Activated CD4-positive, alpha-beta memory T cell treated with anti-CD3 and anti-CD28 coated beads for 36 hours (primary cell): ENCODE data around the gene ZNF616. TPM values are rescaled to one million over a fixed set of nuclear protein-coding genes. Genes with fewer than 3 reads are reported as not detected.

Experiments used
- CTCF ChIA-PET: fragments of 350-600 bp; sonication (Branson Sonifier 250); formaldehyde crosslinking; loops from one replicate; lab custom pipeline; 2021; ENCODE audit warnings: antibody characterized with exemption, inconsistent platforms; lab: Charles Lee
- POLR2A ChIA-PET: fragments of 350-600 bp; sonication (Branson Sonifier 250); formaldehyde crosslinking; loops from one replicate; lab custom pipeline; 2021; ENCODE audit warnings: antibody characterized with exemption; lab: Charles Lee
- DNase-seq: peaks from one replicate; pipeline ENCODE4 v3.0.0-alpha.2; 2020
- H3K27ac Mint-ChIP-seq: one replicate; pipeline ENCODE4 v1.8.0; 2021; ENCODE audit warnings: mixed read lengths
- H3K27me3 Mint-ChIP-seq: one replicate; pipeline ENCODE4 v1.8.0; 2021; ENCODE audit warnings: mixed read lengths
- H3K36me3 Mint-ChIP-seq: one replicate; pipeline ENCODE4 v1.8.0; 2021; ENCODE audit warnings: mixed read lengths
- H3K4me1 Mint-ChIP-seq: one replicate; pipeline ENCODE4 v1.8.0; 2021; ENCODE audit warnings: low read depth, mixed read lengths
- H3K4me3 Mint-ChIP-seq: one replicate; pipeline ENCODE4 v1.8.0; 2021; ENCODE audit warnings: mild to moderate bottlenecking, mixed read lengths
- H3K9me3 Mint-ChIP-seq: one replicate; pipeline ENCODE4 v1.8.0; 2021; ENCODE audit warnings: mixed read lengths
- intact Hi-C: fragments of 100-400 bp; cut with micrococcal nuclease; formaldehyde crosslinking; loops from one replicate; pipeline ENCODE4 v1.15.1; 2023
- total RNA-seq, 2 experiments: library from RNA; stranded (reverse); gene quantifications; one replicate each; pipeline ENCODE4 v1.2.3, GENCODE V29; 2021

Gene ZNF616
- total RNA-seq, 2 experiments from 2014 or later, result 10.5 to 11.6 TPM

DNA sequence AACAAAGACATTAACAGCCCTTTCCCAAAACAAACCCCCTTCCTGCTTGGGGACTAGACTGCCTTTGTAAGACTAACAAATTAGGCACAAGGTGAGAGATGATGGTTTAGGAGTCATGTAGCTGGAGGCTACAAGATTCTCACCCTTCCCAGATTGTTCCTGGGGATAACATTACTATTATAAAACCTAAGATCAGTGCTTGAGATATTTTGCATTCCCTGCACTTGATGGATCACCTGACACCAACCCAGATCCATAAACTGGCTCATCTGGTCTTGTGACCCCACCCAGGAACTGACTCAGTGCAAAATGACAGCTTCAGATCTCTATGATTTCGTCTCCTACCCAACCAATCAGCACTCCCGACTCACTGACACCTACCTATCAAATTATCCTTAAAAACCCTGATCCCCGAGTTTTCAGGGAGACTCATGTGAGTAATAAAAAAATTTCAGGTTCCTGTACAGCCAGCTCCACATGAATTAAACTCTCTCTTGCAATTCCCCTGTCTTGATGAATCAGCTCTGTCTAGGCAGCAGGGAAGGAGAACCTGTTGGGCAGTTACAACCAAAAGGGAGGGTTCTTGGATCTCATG, 2.4 kb upstream of the ZNF616 start:
- intact Hi-C loops, result no loop called here
- CTCF ChIA-PET, result no interaction called here
- Mint-ChIP-seq H3K4me3 (no peak overlapping the region), H3K4me1 (peaks cover 22% of the 10 kb centered on the region), H3K36me3 (peaks cover 4% of the 10 kb centered on the region), H3K9me3 (peaks cover 27% of the 10 kb centered on the region), H3K27ac (no peak overlapping the region), H3K27me3 (no peaks in the 10 kb centered on the region)
- POLR2A ChIA-PET, result interaction anchor here (0.6 kb wide), 1 partner anchor 640 kb away, joined by 3 read pairs; no protein-coding TSS in a partner anchor
- DNase-seq, result no peak

DNA sequence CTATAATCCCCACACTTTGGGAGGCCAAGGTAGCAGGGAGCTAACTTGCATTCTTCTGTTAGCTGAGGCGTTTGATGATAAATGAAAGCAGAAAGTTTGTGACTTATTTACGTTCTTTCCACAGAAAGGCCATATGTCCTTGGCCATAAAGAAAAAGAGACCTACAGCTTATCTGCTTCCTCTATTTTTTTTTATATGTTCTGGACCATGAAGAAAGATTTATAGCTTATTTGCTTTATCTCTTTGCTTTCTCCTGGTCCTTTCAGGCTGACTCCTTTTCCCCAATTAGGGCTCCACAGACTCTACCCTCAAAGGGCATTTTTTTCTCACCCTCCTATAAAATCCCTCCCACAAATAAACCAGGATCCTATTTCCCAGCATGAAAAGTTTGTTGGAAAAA, 1.5 kb upstream of the ZNF616 start:
- Mint-ChIP-seq H3K27ac (no peak overlapping the region), H3K36me3 (peaks cover 7% of the 10 kb centered on the region), H3K27me3 (no peaks in the 10 kb centered on the region), H3K9me3 (peaks cover 20% of the 10 kb centered on the region), H3K4me3 (no peak overlapping the region), H3K4me1 (peaks cover 22% of the 10 kb centered on the region)
- intact Hi-C loops, result no loop called here
- CTCF ChIA-PET, result interaction anchor here (1.7 kb wide), 1 partner anchor 96 kb away, joined by 6 read pairs; no protein-coding TSS in a partner anchor
- DNase-seq, result no peak
- POLR2A ChIA-PET, result no interaction called here

DNA sequence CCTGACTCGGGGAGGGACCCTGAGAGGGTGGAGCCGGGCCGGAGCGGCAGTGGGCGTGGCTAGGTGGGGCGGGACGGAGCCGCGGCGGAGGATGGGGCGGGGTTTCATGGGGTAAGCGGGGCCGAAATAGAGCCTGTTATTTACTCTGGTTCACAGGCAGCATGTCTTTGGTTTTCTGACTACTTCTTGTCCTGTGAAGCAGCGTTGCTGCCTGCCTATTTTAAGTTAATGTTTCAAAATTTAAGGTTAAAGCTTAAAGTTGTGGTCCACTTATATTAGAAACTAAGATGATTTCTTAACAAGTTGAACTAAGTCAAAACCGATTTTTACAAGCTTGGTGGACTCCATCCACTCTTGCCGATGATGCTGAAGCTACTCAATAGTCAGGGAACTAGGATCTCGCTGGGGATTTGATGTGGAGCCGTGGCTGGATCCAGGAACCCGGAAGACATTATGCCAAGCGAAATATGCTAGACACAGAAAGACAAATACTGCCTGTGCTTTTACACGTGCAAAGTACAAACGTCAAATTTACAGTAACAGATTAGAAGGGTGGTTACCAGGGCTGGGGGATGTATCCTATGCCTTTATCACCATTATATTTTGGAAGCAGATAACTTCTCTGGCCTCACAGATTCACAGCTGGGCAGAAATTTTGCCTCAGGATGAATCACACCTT, 433 bp upstream of the ZNF616 start:
- POLR2A ChIA-PET, result interaction anchor here (0.5 to 1.1 kb wide), 2 partner anchors 132 to 736 kb away, joined by 3 read pairs; partner anchors contain the start of gene ZNF615
- DNase-seq, result no peak
- peak overlapping the region; percentile 92 for H3K4me3 Mint-ChIP-seq
- intact Hi-C loops, result loop anchor here (1.0 kb wide), 1 partner anchor 49 kb away; no protein-coding TSS in a partner anchor
- peaks cover 12% of the 10 kb centered on the region for H3K36me3 Mint-ChIP-seq
- H3K4me1 Mint-ChIP-seq, result peaks cover 22% of the 10 kb centered on the region
- H3K27ac Mint-ChIP-seq, result peak overlapping the region; percentile 19
- CTCF ChIA-PET, result interaction anchor here (1.1 to 1.7 kb wide), 2 partner anchors 12 to 97 kb away, joined by 3 to 6 read pairs; no protein-coding TSS in a partner anchor
- H3K27me3 Mint-ChIP-seq, result no peaks in the 10 kb centered on the region
- H3K9me3 Mint-ChIP-seq, result peaks cover 19% of the 10 kb centered on the region

DNA sequence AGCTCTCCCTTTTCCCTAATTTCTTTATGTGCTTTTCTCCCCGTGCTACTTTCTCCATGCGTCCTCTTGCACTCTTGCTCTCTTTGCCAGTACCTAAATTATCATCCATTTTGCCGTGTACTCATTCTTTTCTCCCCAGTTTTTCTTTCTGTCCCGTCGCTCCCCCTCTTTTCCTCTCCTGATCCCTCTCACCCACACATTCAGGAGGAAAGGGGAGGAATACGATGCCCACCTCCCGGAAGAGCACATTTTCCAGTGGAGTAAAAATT, 821 bp downstream of the ZNF616 start:
- Mint-ChIP-seq H3K36me3 (peaks cover 23% of the 10 kb centered on the region), H3K4me1 (peaks cover 22% of the 10 kb centered on the region), H3K4me3 (peak overlapping the region; percentile 92), H3K27me3 (no peaks in the 10 kb centered on the region), H3K27ac (peak overlapping the region; percentile 95), H3K9me3 (peaks cover 24% of the 10 kb centered on the region)
- DNase-seq, result no peak
- CTCF ChIA-PET, result interaction anchor here (0.6 to 2.7 kb wide), 7 partner anchors 21 to 193 kb away, joined by 3 to 21 read pairs (median 3); partner anchors contain the start of genes PPP2R1A and ZNF836
- POLR2A ChIA-PET, result no interaction called here
- intact Hi-C loops, result loop anchor here (1.0 kb wide), 5 partner anchors 32 to 388 kb away; partner anchors contain the start of genes ZNF766, ZNF808, ZNF836 and ZNF841

DNA sequence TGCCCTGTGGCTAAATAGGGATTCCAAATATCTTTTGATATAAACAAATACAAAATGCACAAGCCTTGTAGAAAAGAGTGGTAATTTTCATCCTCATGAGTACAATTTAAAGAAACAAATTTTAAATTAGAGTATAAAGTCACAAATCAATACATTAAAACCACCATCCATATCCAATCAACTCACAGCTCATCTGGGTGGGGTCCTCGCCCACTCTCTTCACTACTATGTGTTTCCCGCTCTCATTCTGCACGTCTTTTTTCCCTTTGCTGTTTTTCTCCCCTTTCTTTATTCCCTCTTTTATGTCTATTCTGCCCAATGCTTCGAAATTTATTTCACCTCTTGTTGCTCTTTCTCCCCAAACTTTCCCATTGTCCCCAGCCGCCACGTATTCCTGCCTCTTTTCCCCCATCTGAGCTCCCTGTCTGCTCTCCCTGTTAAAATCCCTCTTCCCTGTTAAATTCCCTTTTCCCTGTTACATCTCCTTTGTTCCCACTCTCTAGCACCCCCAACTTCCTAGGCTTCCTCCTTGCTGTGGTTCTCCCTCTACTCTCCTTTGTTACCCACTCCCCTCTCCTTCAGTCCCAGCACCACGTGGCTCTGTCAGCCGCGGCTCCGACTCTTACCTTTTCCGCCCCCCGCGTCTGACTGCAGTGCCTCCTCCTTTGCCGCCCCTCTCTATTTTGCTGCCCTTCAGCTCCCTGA, 1.3 kb downstream of the ZNF616 start:
- H3K4me3 Mint-ChIP-seq, result peak overlapping the region; percentile 92
- intact Hi-C loops, result no loop called here
- no peaks in the 10 kb centered on the region for H3K27me3 Mint-ChIP-seq
- ChIA-PET CTCF (interaction anchor here (0.6 to 2.7 kb wide), 6 partner anchors 33 to 194 kb away, joined by 3 to 21 read pairs (median 3); partner anchors contain the start of genes PPP2R1A and ZNF836), POLR2A (no interaction called here)
- peak; percentile 34 for DNase-seq
- peaks cover 22% of the 10 kb centered on the region for H3K4me1 Mint-ChIP-seq
- peaks cover 26% of the 10 kb centered on the region for H3K36me3 Mint-ChIP-seq
- peaks cover 26% of the 10 kb centered on the region for H3K9me3 Mint-ChIP-seq
- H3K27ac Mint-ChIP-seq, result peak overlapping the region; percentile 95

DNA sequence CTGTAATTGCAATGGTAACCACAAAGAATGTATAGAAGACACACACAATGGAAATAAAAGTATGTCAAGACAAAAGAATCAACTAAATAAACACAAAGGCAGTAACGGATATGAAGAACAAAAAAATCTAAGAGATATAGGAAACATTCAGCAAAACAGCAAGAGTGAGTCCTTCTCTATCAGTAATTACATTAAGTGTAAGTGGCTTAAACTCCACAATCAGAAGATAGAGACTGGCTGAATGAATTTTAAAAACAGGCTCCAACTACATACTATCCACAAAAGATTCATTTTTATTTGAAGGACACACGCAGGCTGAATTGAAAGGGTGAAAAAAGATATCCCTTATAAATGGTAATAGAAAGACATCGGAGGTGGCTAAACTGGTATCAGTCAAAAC, 19.5 kb downstream of the ZNF616 start:
- peaks cover 91% of the 10 kb centered on the region for H3K9me3 Mint-ChIP-seq
- intact Hi-C loops, result no loop called here

DNA sequence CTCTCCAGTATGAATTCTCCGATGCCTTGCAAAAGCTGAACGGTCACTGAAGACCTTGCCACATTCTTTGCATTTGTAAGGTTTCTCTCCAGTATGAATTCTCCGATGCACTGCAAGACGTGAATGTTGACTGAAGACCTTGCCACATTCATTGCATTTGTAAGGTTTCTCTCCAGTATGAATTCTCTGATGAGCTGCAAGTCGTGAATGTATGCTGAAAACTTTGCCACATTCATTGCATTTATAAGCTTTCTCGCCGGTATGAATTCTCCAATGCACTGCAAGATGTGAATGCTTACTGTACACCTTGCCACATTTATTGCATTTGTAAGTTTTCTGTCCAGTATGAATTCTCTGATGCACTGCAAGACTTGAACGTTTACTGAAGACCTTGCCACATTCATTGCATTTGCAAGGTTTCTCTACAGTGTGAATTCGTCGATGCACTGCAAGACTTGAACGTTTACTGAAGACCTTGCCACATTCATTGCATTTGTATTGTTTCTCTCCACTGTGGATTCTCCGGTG, 24.1 kb downstream of the ZNF616 start:
- H3K27ac Mint-ChIP-seq, result no peak overlapping the region
- H3K27me3 Mint-ChIP-seq, result no peaks in the 10 kb centered on the region
- no peak for DNase-seq
- intact Hi-C loops, result no loop called here
- CTCF ChIA-PET, result no interaction called here
- POLR2A ChIA-PET, result no interaction called here
- no peaks in the 10 kb centered on the region for H3K4me1 Mint-ChIP-seq
- no peak overlapping the region for H3K4me3 Mint-ChIP-seq
- peaks cover 95% of the 10 kb centered on the region for H3K9me3 Mint-ChIP-seq
- peaks cover 77% of the 10 kb centered on the region for H3K36me3 Mint-ChIP-seq

More for the DNA sequence above, 19.5 kb downstream of the ZNF616 start:
- Mint-ChIP-seq H3K4me3 (no peak overlapping the region), H3K4me1 (no peaks in the 10 kb centered on the region), H3K27me3 (no peaks in the 10 kb centered on the region), H3K27ac (no peak overlapping the region), H3K36me3 (peaks cover 95% of the 10 kb centered on the region)
- no peak for DNase-seq
- POLR2A ChIA-PET, result no interaction called here
- CTCF ChIA-PET, result no interaction called here

DNA sequence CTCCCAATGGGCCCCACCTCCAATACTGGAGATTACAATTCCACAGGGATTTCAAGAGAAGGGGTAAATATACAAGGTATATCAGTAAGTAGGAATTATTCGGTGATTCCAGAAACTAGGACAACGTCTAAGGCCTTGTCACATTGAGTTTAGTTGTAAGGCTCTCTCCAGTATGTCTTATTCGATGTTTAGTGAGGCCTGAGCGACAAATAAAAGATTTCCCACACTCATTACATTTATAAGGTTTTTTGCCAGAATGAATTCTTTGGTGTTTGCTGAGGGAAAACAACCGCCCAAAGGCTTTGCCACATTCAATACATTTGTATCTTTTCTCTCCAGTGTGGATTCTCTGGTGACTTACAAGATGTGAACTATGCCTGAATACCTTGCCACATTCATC, 25.0 kb downstream of the ZNF616 start:
- no peak overlapping the region for H3K27ac Mint-ChIP-seq
- ChIA-PET POLR2A (no interaction called here), CTCF (no interaction called here)
- peaks cover 75% of the 10 kb centered on the region for H3K36me3 Mint-ChIP-seq
- H3K4me1 Mint-ChIP-seq, result no peaks in the 10 kb centered on the region
- DNase-seq, result no peak
- H3K4me3 Mint-ChIP-seq, result no peak overlapping the region
- H3K9me3 Mint-ChIP-seq, result peaks cover 95% of the 10 kb centered on the region
- intact Hi-C loops, result no loop called here
- no peaks in the 10 kb centered on the region for H3K27me3 Mint-ChIP-seq

DNA sequence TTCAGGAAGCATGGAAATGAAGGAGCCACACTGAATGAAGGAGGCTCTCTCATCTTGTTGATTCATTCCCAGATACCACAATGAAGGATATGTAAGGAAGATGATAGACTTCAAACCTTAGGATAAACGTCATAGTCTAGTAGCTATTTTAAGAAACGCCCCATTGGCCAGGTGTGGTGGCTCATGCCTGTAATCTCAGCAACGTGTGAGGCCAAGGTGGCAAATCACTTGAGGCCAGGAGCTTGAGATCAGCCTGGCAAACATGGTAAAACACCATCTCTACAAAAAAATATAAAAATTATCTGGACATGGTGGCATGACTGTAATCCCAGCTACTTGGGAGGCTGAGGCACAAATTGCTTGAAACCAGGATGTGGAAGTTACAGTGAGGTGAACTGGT, 27.1 kb downstream of the ZNF616 start:
- ChIA-PET POLR2A (no interaction called here), CTCF (no interaction called here)
- intact Hi-C loops, result no loop called here
- Mint-ChIP-seq H3K4me3 (no peak overlapping the region), H3K27me3 (no peaks in the 10 kb centered on the region), H3K27ac (no peak overlapping the region), H3K4me1 (no peaks in the 10 kb centered on the region), H3K9me3 (peaks cover 92% of the 10 kb centered on the region), H3K36me3 (peaks cover 61% of the 10 kb centered on the region)
- no peak for DNase-seq

DNA sequence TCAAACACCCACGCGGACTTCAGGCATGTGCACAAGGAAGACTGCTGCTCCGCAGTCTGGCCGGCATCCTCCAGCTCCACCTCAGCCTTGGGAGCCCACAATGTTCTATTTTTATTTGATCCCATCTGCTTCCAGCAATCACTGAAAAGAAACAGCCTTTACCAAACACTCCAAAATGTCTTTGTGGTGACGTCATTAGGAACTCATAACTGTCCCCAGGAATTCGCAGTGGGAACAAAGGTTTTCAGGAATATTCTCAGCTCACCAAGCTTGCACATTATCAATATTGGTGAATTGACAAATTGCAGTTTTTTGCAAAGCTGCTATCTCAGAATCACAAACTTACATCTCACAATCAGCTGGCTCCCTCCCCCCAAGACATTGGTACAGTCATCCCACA, 29.0 kb downstream of the ZNF616 start:
- Mint-ChIP-seq H3K27ac (no peak overlapping the region), H3K36me3 (peaks cover 51% of the 10 kb centered on the region), H3K4me3 (no peak overlapping the region), H3K9me3 (peaks cover 88% of the 10 kb centered on the region), H3K4me1 (no peaks in the 10 kb centered on the region), H3K27me3 (no peaks in the 10 kb centered on the region)
- ChIA-PET CTCF (no interaction called here), POLR2A (no interaction called here)
- intact Hi-C loops, result no loop called here
- no peak for DNase-seq

DNA sequence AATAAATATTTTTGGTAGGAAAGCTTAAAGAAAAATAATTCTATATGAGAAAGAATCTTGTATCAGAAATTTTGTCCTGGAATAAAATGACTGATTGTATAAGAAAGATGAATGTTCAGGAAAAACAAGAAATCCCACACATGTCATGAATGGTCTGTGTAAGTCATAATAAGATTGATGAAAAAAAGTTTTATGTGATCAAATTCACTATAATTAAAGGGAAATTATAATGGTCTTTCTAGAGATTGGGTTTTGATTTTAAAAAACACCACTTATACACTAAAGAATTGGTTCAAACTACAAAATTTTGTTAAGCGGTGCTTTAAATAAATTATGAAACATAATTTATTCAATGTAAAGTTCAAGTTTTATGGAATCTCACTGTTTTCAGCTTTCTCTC, 37.0 kb downstream of the ZNF616 start:
- intact Hi-C loops, result no loop called here
- ChIA-PET POLR2A (no interaction called here), CTCF (no interaction called here)
- peaks cover 48% of the 10 kb centered on the region for H3K9me3 Mint-ChIP-seq
- H3K27me3 Mint-ChIP-seq, result no peaks in the 10 kb centered on the region
- no peak for DNase-seq
- peaks cover 15% of the 10 kb centered on the region for H3K36me3 Mint-ChIP-seq
- H3K27ac Mint-ChIP-seq, result no peak overlapping the region
- H3K4me1 Mint-ChIP-seq, result no peaks in the 10 kb centered on the region
- H3K4me3 Mint-ChIP-seq, result no peak overlapping the region
